Testis (tissue), 3 donors: ENCODE measurements around the gene BAIAP3. TPM values are rescaled to one million over a fixed set of nuclear protein-coding genes. Genes with fewer than 3 reads are reported as not detected.
A peak's percentile ranks its signal among the peaks of the same experiment; 100 is the strongest.

Experiments
- DNase-seq: peaks from one replicate; pipeline ENCODE4 v3.0.0-alpha.2; 2019
- H3K27ac ChIP-seq, 2 donors: fragments of 200-600 bp; sonication (generic); one replicate each; pipeline ENCODE4 v1.5.1; 2019
- H3K27me3 ChIP-seq: fragments of 200-600 bp; sonication (generic); one replicate; pipeline ENCODE4 v1.5.1; 2019
- H3K36me3 ChIP-seq: fragments of 200-600 bp; sonication (generic); one replicate; pipeline ENCODE4 v1.5.1; 2017; ENCODE audit warnings: low read depth; ENCODE audit errors: missing control alignments
- H3K4me1 ChIP-seq: fragments of 200-600 bp; sonication (generic); one replicate; pipeline ENCODE4 v1.5.1; 2019
- H3K4me3 ChIP-seq, 2 donors: fragments of 200-600 bp; sonication (generic); one replicate each; pipeline ENCODE4 v1.5.1; 2017 to 2019
- H3K9me3 ChIP-seq: fragments of 200-600 bp; sonication (generic); one replicate; pipeline ENCODE4 v1.5.1; 2017
- CTCF ChIP-seq, 3 experiments: fragments of 450-650 bp in 2 of 3; fragments of 200-600 bp in 1 of 3; sonication (generic) in 1 of 3; IDR thresholded peaks; one replicate each; pipeline ENCODE4 v1.5.1; 2016 to 2019; ENCODE audit warnings: antibody characterized with exemption in 3 of 3, mild to moderate bottlenecking in 2 of 3, moderate library complexity in 1 of 3
- POLR2A ChIP-seq: fragments of 450-650 bp; IDR thresholded peaks from one replicate; pipeline ENCODE4 v1.6.1; 2017; ENCODE audit warnings: antibody characterized with exemption, mild to moderate bottlenecking, moderate library complexity
- WGBS, 2 donors: methylation state at CpG; one replicate each; pipeline ENCODE4 v1.1.5; 2018; 5-methylcytosine and 5-hydroxymethylcytosine counted together
- intact Hi-C: fragments of 100-400 bp; cut with DNase I; formaldehyde crosslinking; loops from one replicate; pipeline ENCODE4 v1.15.1; 2023; ENCODE audit warnings: low total_unique reads
- polyA plus RNA-seq: library from polyadenylated mRNA; stranded (reverse); fragments of 350-450 nt; fragmentation: Illumina TruSeq; extraction: RNeasy Lipid Tissue Mini Kit (QIAGEN cat#74804); gene quantifications from one replicate; pipeline ENCODE4 v1.2.3, GENCODE V29; 2014; ENCODE audit warnings: low read depth, low replicate concordance; ENCODE audit not compliant: insufficient read depth
- total RNA-seq, 2 donors: library from RNA; depleted of rRNA; stranded (reverse); fragments of >200 nt; gene quantifications; one replicate each; pipeline ENCODE4 v1.2.3, GENCODE V29; 2016

BAIAP3 gene
- total and polyA plus RNA-seq, 3 donors from 2014 or later, result 23.0 to 60.4 (median 29.8) TPM

GRCh38 chr16:1309888-1310831 lies 23.3 kb upstream of the BAIAP3 start:
- intact Hi-C loops, result no loop called here
- Histone ChIP-seq H3K27me3 (no peaks in the 10 kb centered on the region), H3K4me3 (peak overlapping the region; percentile 67 to 83), H3K9me3 (no peaks in the 10 kb centered on the region), H3K4me1 (peaks cover 24% of the 10 kb centered on the region), H3K27ac (peak overlapping the region in 1 of 2 donors; percentile 98), H3K36me3 (no peaks in the 10 kb centered on the region)
- TF ChIP-seq CTCF (IDR thresholded peaks at IDR 0.05) (no peak), POLR2A (no peak)
- WGBS, 2 donors, result 1 to 2% methylated on average over 29 to 61 of the region's 77 CpGs
- DNase-seq, result peak; percentile 66

- intact Hi-C loops, result no loop called here
- Histone ChIP-seq H3K4me1 (peaks cover 24% of the 10 kb centered on the region), H3K27ac (no peak overlapping the region), H3K4me3 (peak overlapping the region; percentile 67 to 83), H3K9me3 (no peaks in the 10 kb centered on the region), H3K36me3 (no peaks in the 10 kb centered on the region), H3K27me3 (no peaks in the 10 kb centered on the region)
- no peak for TF ChIP-seq CTCF (IDR thresholded peaks at IDR 0.05)
- TF ChIP-seq POLR2A, result no peak
- WGBS, 2 donors, result 3% methylated on average over 6 to 14 of the region's 14 CpGs
- no peak for DNase-seq
Measured at GRCh38 chr16:1310832-1311200, 22.6 kb upstream of the BAIAP3 start.

GRCh38 chr16:1311212-1311737 lies 22.2 kb upstream of the BAIAP3 start:
- peak overlapping the region in 1 of 2 donors; percentile 83 for H3K4me3 ChIP-seq
- H3K27ac ChIP-seq, result no peak overlapping the region
- no peaks in the 10 kb centered on the region for H3K36me3 ChIP-seq
- DNase-seq, result no peak
- H3K4me1 ChIP-seq, result peaks cover 24% of the 10 kb centered on the region
- no peaks in the 10 kb centered on the region for H3K9me3 ChIP-seq
- TF ChIP-seq CTCF (IDR thresholded peaks at IDR 0.05) (no peak), POLR2A (no peak)
- no peaks in the 10 kb centered on the region for H3K27me3 ChIP-seq
- 8 to 17% methylated on average over 4 to 13 of the region's 13 CpGs for WGBS, 2 donors
- intact Hi-C loops, result no loop called here

GRCh38 chr16:1311738-1312466 lies 21.5 kb upstream of the BAIAP3 start:
- Histone ChIP-seq H3K36me3 (no peaks in the 10 kb centered on the region), H3K4me3 (peak overlapping the region in 1 of 2 donors; percentile 7), H3K4me1 (peaks cover 24% of the 10 kb centered on the region), H3K27me3 (no peaks in the 10 kb centered on the region), H3K27ac (peak overlapping the region in 1 of 2 donors; percentile 11), H3K9me3 (no peaks in the 10 kb centered on the region)
- 26% methylated on average over 29 of the region's 35 CpGs; no CpG with 5 or more reads in 1 of the 2 donors for WGBS, 2 donors
- peak; percentile 77 for DNase-seq
- intact Hi-C loops, result no loop called here
- TF ChIP-seq CTCF (IDR thresholded peaks at IDR 0.05), result no peak
- no peak for TF ChIP-seq POLR2A
